Measurements from ENCODE around the gene ORMDL2. TPM values are rescaled to one million over a fixed set of nuclear protein-coding genes. Genes with fewer than 3 reads are reported as not detected.
A peak's percentile ranks its signal among the peaks of the same experiment; 100 is the strongest.

ORMDL2 gene
- total RNA-seq, 5 donors from 2014 or later (not counting 1 experiment from before 2014, with no cell fraction given): 19.0 to 46.8 (median 41.6) TPM

DNA sequence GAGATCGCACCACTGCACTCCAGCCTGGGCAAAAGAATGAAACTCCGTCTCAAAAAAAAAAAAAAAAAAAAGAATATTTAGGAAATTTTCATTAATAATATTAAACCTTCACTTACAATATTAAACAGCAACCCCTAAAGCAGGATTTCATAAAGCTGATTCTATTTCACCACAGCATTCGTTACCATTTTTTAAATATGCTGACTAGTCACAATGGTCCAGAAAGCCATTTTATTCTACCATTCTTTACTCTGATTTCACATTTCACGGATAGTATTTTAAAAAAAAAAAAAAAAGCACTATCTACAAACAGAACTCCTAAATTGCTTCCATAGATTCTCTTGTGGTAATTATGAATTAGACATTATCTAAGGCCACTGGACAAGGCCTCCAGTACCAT, 27.9 kb upstream of the ORMDL2 start:
- H3K36me3 Mint-ChIP-seq: peaks cover 44% of the 10 kb centered on the region
- H3K4me1 ChIP-seq (ENCODE audit: control insufficient read depth in 1 of 2, extremely low read depth in 1 of 2, insufficient read depth in 2 of 2, low read length in 2 of 2): no peaks in the 10 kb centered on the region
- WGBS (ENCODE audit: insufficient coverage): 100% methylated on average over 1 of the region's 4 CpGs
- DNase-seq (no peak), ATAC-seq (replicated peaks in 1 of 4) (no peak)
- no peak overlapping the region for H3K4me3 ChIP-seq (ENCODE audit: control insufficient read depth in 1 of 2, extremely low read depth in 1 of 2, low read length in 1 of 2)
- no peak overlapping the region for H3K4me3 Mint-ChIP-seq
- no peak overlapping the region for H3K27ac ChIP-seq (ENCODE audit: low read length)
- ChIA-PET CTCF (interaction anchor here in 1 of 2 donors (0.5 to 0.7 kb wide), 2 partner anchors 16 to 133 kb away, joined by 4 to 6 read pairs; no protein-coding TSS in a partner anchor), POLR2A (no interaction called here)
- no peaks in the 10 kb centered on the region for H3K9me3 Mint-ChIP-seq
- H3K36me3 ChIP-seq (ENCODE audit: control insufficient read depth in 2 of 2, extremely low read depth in 1 of 2, insufficient read depth in 1 of 2, low read length in 1 of 2): peaks cover 3 to 81% of the 10 kb centered on the region in 2 donors
- no peak overlapping the region for H3K27ac Mint-ChIP-seq
- H3K9me3 ChIP-seq: no peaks in the 10 kb centered on the region
- H3K27me3 Mint-ChIP-seq: no peaks in the 10 kb centered on the region
- H3K4me1 Mint-ChIP-seq: peaks cover 0 to 2% (median 0%) of the 10 kb centered on the region in 3 donors
- H3K27me3 ChIP-seq (replicated peaks in 1 of 2; ENCODE audit: control insufficient read depth in 2 of 2, extremely low read depth in 1 of 2, insufficient read depth in 2 of 2, low read length in 1 of 2): no peaks in the 10 kb centered on the region

GRCh38 chr12:55795950-55796349, 21.9 kb upstream of the ORMDL2 start:
- DNase-seq (no peak), ATAC-seq (replicated peaks in 1 of 4) (no peak)
- Mint-ChIP-seq H3K4me3 (no peak overlapping the region), H3K36me3 (peaks cover 33% of the 10 kb centered on the region), H3K9me3 (no peaks in the 10 kb centered on the region), H3K27me3 (no peaks in the 10 kb centered on the region), H3K27ac (peak overlapping the region in 1 of 2 donors; percentile 16), H3K4me1 (peaks cover under 1 to 5% (median 3%) of the 10 kb centered on the region in 3 donors)
- Histone ChIP-seq H3K4me3 (ENCODE audit: control insufficient read depth in 1 of 2, extremely low read depth in 1 of 2, low read length in 1 of 2) (no peak overlapping the region), H3K36me3 (ENCODE audit: control insufficient read depth in 2 of 2, extremely low read depth in 1 of 2, insufficient read depth in 1 of 2, low read length in 1 of 2) (peaks cover 7 to 77% of the 10 kb centered on the region in 2 donors), H3K4me1 (ENCODE audit: control insufficient read depth in 1 of 2, extremely low read depth in 1 of 2, insufficient read depth in 2 of 2, low read length in 2 of 2) (no peaks in the 10 kb centered on the region), H3K27me3 (replicated peaks in 1 of 2; ENCODE audit: control insufficient read depth in 2 of 2, extremely low read depth in 1 of 2, insufficient read depth in 2 of 2, low read length in 1 of 2) (no peaks in the 10 kb centered on the region), H3K9me3 (no peaks in the 10 kb centered on the region), H3K27ac (ENCODE audit: low read length) (no peak overlapping the region)
- CTCF ChIA-PET: interaction anchor here (0.8 to 1.0 kb wide), 2 partner anchors 8 to 57 kb away, joined by 3 read pairs; no protein-coding TSS in a partner anchor
- POLR2A ChIA-PET: interaction anchor here (0.5 to 0.7 kb wide), 2 partner anchors 8 to 34 kb away, joined by 3 to 6 read pairs; no protein-coding TSS in a partner anchor

DNA sequence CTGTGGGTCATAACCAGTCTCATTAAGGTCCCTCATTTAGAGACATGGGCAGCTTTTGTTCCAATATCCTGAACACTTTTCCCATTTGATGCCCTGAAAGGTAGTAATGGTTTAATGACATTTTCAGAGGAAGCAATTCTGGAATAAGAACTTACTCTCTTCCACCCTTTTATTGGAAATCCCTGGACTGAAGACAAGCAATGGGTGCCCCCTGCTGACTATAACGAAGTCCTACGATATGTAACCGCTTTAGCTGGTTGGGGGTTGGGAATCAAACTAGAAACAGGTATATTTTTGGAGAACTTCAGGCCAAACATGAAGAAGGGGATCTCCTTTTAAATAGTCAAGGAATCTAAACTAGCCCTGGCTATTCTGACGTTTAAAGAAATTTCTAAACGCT, 20.8 kb upstream of the ORMDL2 start:
- Mint-ChIP-seq H3K9me3 (no peaks in the 10 kb centered on the region), H3K27ac (no peak overlapping the region), H3K36me3 (peaks cover 35% of the 10 kb centered on the region), H3K4me3 (no peak overlapping the region), H3K27me3 (no peaks in the 10 kb centered on the region), H3K4me1 (peaks cover 0 to 5% (median 3%) of the 10 kb centered on the region in 3 donors)
- H3K27ac ChIP-seq (ENCODE audit: low read length): no peak overlapping the region
- H3K9me3 ChIP-seq: no peaks in the 10 kb centered on the region
- 80% methylated on average over 1 of the region's 5 CpGs for WGBS (ENCODE audit: insufficient coverage)
- no peaks in the 10 kb centered on the region for H3K27me3 ChIP-seq (replicated peaks in 1 of 2; ENCODE audit: control insufficient read depth in 2 of 2, extremely low read depth in 1 of 2, insufficient read depth in 2 of 2, low read length in 1 of 2)
- no peak for ATAC-seq (replicated peaks in 1 of 4)
- peak in 1 of 35 experiments; percentile 47 for DNase-seq
- CTCF ChIA-PET: interaction anchor here (1.0 to 1.5 kb wide), 3 partner anchors 57 to 58 kb away, joined by 3 to 5 read pairs (median 4); no protein-coding TSS in a partner anchor
- peaks cover 7 to 83% of the 10 kb centered on the region in 2 donors for H3K36me3 ChIP-seq (ENCODE audit: control insufficient read depth in 2 of 2, extremely low read depth in 1 of 2, insufficient read depth in 1 of 2, low read length in 1 of 2)
- POLR2A ChIA-PET: no interaction called here
- no peaks in the 10 kb centered on the region for H3K4me1 ChIP-seq (ENCODE audit: control insufficient read depth in 1 of 2, extremely low read depth in 1 of 2, insufficient read depth in 2 of 2, low read length in 2 of 2)
- H3K4me3 ChIP-seq (ENCODE audit: control insufficient read depth in 1 of 2, extremely low read depth in 1 of 2, low read length in 1 of 2): no peak overlapping the region

DNA sequence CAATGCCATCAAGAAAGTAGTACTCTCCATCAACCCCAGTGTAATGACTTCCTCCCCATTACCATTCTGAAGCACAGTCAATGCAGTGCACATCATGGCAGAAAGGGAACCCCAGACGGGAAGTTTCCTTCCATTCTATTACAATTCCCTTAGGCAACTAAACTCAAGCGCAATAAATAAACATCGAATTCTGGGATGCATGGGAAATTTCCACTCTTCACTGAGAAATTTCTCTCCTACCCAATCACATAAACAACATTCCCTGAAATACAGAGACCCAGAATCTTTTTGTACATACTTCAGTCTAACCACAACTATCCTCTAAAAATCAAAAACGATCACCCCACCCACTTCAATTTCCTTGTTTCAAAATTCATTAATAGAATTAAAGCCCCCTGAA, 20.3 kb upstream of the ORMDL2 start:
- no peak for ATAC-seq (replicated peaks in 1 of 4)
- POLR2A ChIA-PET: no interaction called here
- no peaks in the 10 kb centered on the region for H3K27me3 Mint-ChIP-seq
- DNase-seq: no peak
- H3K4me1 Mint-ChIP-seq: peaks cover 0 to 5% (median 3%) of the 10 kb centered on the region in 3 donors
- no peak overlapping the region for H3K4me3 Mint-ChIP-seq
- peak overlapping the region in 1 of 2 donors; percentile 5 for H3K27ac Mint-ChIP-seq
- WGBS (ENCODE audit: insufficient coverage): 84% methylated on average over 4 of the region's 4 CpGs
- Histone ChIP-seq H3K9me3 (no peaks in the 10 kb centered on the region), H3K27ac (ENCODE audit: low read length) (no peak overlapping the region), H3K4me3 (ENCODE audit: control insufficient read depth in 1 of 2, extremely low read depth in 1 of 2, low read length in 1 of 2) (no peak overlapping the region), H3K36me3 (ENCODE audit: control insufficient read depth in 2 of 2, extremely low read depth in 1 of 2, insufficient read depth in 1 of 2, low read length in 1 of 2) (peaks cover 7 to 78% of the 10 kb centered on the region in 2 donors), H3K4me1 (ENCODE audit: control insufficient read depth in 1 of 2, extremely low read depth in 1 of 2, insufficient read depth in 2 of 2, low read length in 2 of 2) (no peaks in the 10 kb centered on the region), H3K27me3 (replicated peaks in 1 of 2; ENCODE audit: control insufficient read depth in 2 of 2, extremely low read depth in 1 of 2, insufficient read depth in 2 of 2, low read length in 1 of 2) (no peaks in the 10 kb centered on the region)
- CTCF ChIA-PET: interaction anchor here (1.4 to 1.6 kb wide), 4 partner anchors 57 to 60 kb away, joined by 3 to 5 read pairs (median 4); no protein-coding TSS in a partner anchor
- peaks cover 35% of the 10 kb centered on the region for H3K36me3 Mint-ChIP-seq
- no peaks in the 10 kb centered on the region for H3K9me3 Mint-ChIP-seq

GRCh38 chr12:55806982-55807381, 10.9 kb upstream of the ORMDL2 start:
- H3K9me3 ChIP-seq: no peaks in the 10 kb centered on the region
- Mint-ChIP-seq H3K4me3 (no peak overlapping the region), H3K9me3 (no peaks in the 10 kb centered on the region), H3K27ac (no peak overlapping the region), H3K36me3 (peaks cover 22% of the 10 kb centered on the region), H3K4me1 (peaks cover 35 to 45% (median 38%) of the 10 kb centered on the region in 3 donors), H3K27me3 (no peaks in the 10 kb centered on the region)
- H3K4me3 ChIP-seq (ENCODE audit: control insufficient read depth in 1 of 2, extremely low read depth in 1 of 2, low read length in 1 of 2): no peak overlapping the region
- ChIA-PET CTCF (interaction anchor here in 1 of 2 donors (0.5 to 1.5 kb wide), 2 partner anchors 68 to 1506 kb away, joined by 4 read pairs; no protein-coding TSS in a partner anchor), POLR2A (no interaction called here)
- no peaks in the 10 kb centered on the region for H3K27me3 ChIP-seq (replicated peaks in 1 of 2; ENCODE audit: control insufficient read depth in 2 of 2, extremely low read depth in 1 of 2, insufficient read depth in 2 of 2, low read length in 1 of 2)
- 100% methylated on average over 2 of the region's 8 CpGs for WGBS (ENCODE audit: insufficient coverage)
- peaks cover 6 to 21% of the 10 kb centered on the region in 2 donors for H3K36me3 ChIP-seq (ENCODE audit: control insufficient read depth in 2 of 2, extremely low read depth in 1 of 2, insufficient read depth in 1 of 2, low read length in 1 of 2)
- ATAC-seq (replicated peaks in 1 of 4) (no peak), DNase-seq (no peak)
- no peaks in the 10 kb centered on the region for H3K4me1 ChIP-seq (ENCODE audit: control insufficient read depth in 1 of 2, extremely low read depth in 1 of 2, insufficient read depth in 2 of 2, low read length in 2 of 2)
- no peak overlapping the region for H3K27ac ChIP-seq (ENCODE audit: low read length)

GRCh38 chr12:55809274-55809673, 8.6 kb upstream of the ORMDL2 start:
- H3K4me1 ChIP-seq (ENCODE audit: control insufficient read depth in 1 of 2, extremely low read depth in 1 of 2, insufficient read depth in 2 of 2, low read length in 2 of 2): peaks cover 0 to 2% of the 10 kb centered on the region in 2 experiments
- H3K4me3 ChIP-seq (ENCODE audit: control insufficient read depth in 1 of 2, extremely low read depth in 1 of 2, low read length in 1 of 2): no peak overlapping the region
- no peaks in the 10 kb centered on the region for H3K9me3 ChIP-seq
- ATAC-seq (replicated peaks in 1 of 4) (no peak), DNase-seq (no peak)
- H3K27me3 Mint-ChIP-seq: no peaks in the 10 kb centered on the region
- H3K36me3 Mint-ChIP-seq: peaks cover 24% of the 10 kb centered on the region
- H3K27ac ChIP-seq (ENCODE audit: low read length): no peak overlapping the region
- no peak overlapping the region for H3K4me3 Mint-ChIP-seq
- no CpG with 5 or more reads among the region's 5 CpGs for WGBS (ENCODE audit: insufficient coverage)
- no peaks in the 10 kb centered on the region for H3K9me3 Mint-ChIP-seq
- ChIA-PET POLR2A (interaction anchor here (0.6 to 1.1 kb wide), 3 partner anchors 9 to 173 kb away, joined by 3 to 7 read pairs (median 4); partner anchors contain the start of gene ORMDL2 (in 1 of the 2)), CTCF (interaction anchor here in 1 of 2 donors (0.6 to 1.8 kb wide), 2 partner anchors 9 to 54 kb away, joined by 4 read pairs; partner anchors contain the start of genes ORMDL2 and SARNP)
- H3K27ac Mint-ChIP-seq: peak overlapping the region in 1 of 2 donors; percentile 11
- H3K27me3 ChIP-seq (replicated peaks in 1 of 2; ENCODE audit: control insufficient read depth in 2 of 2, extremely low read depth in 1 of 2, insufficient read depth in 2 of 2, low read length in 1 of 2): no peaks in the 10 kb centered on the region
- peaks cover 48 to 54% (median 49%) of the 10 kb centered on the region in 3 donors for H3K4me1 Mint-ChIP-seq
- peaks cover 6 to 27% of the 10 kb centered on the region in 2 donors for H3K36me3 ChIP-seq (ENCODE audit: control insufficient read depth in 2 of 2, extremely low read depth in 1 of 2, insufficient read depth in 1 of 2, low read length in 1 of 2)
